PC-3 (cell line): Measurements from ENCODE around the gene CASP8. TPM values are rescaled to one million over a fixed set of nuclear protein-coding genes. Genes with fewer than 3 reads are reported as not detected.
A peak's percentile ranks its signal among the peaks of the same experiment; 100 is the strongest.
"Not testable (repeated sequence)": the region's sequence is repeated elsewhere in the genome, so short reads cannot be mapped to it uniquely, and the experiment has no call there.

ENCODE experiments used
- ATAC-seq: fragments of 200-7000 bp; cut with Tn5 transposase; 2 replicates; pipeline ENCODE4 v1.9.1; 2020; ENCODE audit warnings: mild to moderate bottlenecking, moderate library complexity
- BruUV-seq: library from RNA; stranded (reverse); fragments of 400-500 nt; replicated peaks from 2 replicates; lab custom pipeline; 2021; lab: Mats Ljungman, UMichigan
- CTCF ChIA-PET: fragments of 300-600 bp; sonication (Branson Sonifier 250); formaldehyde crosslinking; loops from one replicate; lab custom pipeline; 2022; ENCODE audit warnings: antibody characterized with exemption; lab: Charles Lee
- POLR2A ChIA-PET: fragments of 300-600 bp; sonication (Branson Sonifier 250); formaldehyde crosslinking; loops from one replicate; lab custom pipeline; 2022; ENCODE audit warnings: antibody characterized with exemption; ENCODE audit not compliant: unreplicated experiment; lab: Charles Lee
- DNase-seq: peaks from one replicate; pipeline ENCODE4 v3.0.0-alpha.2; 2015
- H2AFZ ChIP-seq: fragments of 300-600 bp; sonication (generic); 2 replicates; pipeline ENCODE4 v1.6.0; 2016; ENCODE audit warnings: antibody characterized with exemption, low read length
- H3F3A ChIP-seq: fragments of 300-600 bp; sonication (generic); one replicate; pipeline ENCODE4 v1.6.0; 2017; ENCODE audit warnings: antibody characterized with exemption, low read length, control low read depth, mild to moderate bottlenecking; ENCODE audit not compliant: unreplicated experiment
- H3K27ac ChIP-seq: fragments of 300-600 bp; sonication (generic); 2 replicates; pipeline ENCODE4 v1.5.1; 2016; ENCODE audit warnings: mild to moderate bottlenecking, low read length
- H3K27me3 ChIP-seq: fragments of 300-600 bp; sonication (generic); 2 replicates; pipeline ENCODE4 v1.6.1; 2016; ENCODE audit warnings: low read length, mixed read lengths
- H3K36me3 ChIP-seq: fragments of 300-600 bp; sonication (generic); 2 replicates; pipeline ENCODE4 v1.6.1; 2016; ENCODE audit warnings: low read depth, mixed run types, low read length, mixed read lengths
- H3K4me1 ChIP-seq: fragments of 300-600 bp; sonication (generic); 2 replicates; pipeline ENCODE4 v1.5.1; 2016; ENCODE audit warnings: low read length; ENCODE audit not compliant: insufficient read depth
- H3K4me2 ChIP-seq: fragments of 300-600 bp; sonication (generic); 2 replicates; pipeline ENCODE4 v1.6.0; 2016; ENCODE audit warnings: low read length
- H3K4me3 ChIP-seq: fragments of 300-600 bp; sonication (generic); 2 replicates; pipeline ENCODE4 v1.5.1; 2016; ENCODE audit warnings: mild to moderate bottlenecking, low read length, mixed read lengths
- H3K79me2 ChIP-seq: fragments of 300-600 bp; sonication (generic); 2 replicates; pipeline ENCODE4 v1.6.1; 2017; ENCODE audit warnings: low read length, mixed read lengths
- H3K9ac ChIP-seq: fragments of 300-600 bp; sonication (generic); 2 replicates; pipeline ENCODE4 v1.6.0; 2016; ENCODE audit warnings: mild to moderate bottlenecking, low read length
- H3K9me2 ChIP-seq: fragments of 300-600 bp; sonication (generic); replicated peaks from 2 replicates; pipeline ENCODE4 v1.6.1; 2016; ENCODE audit warnings: mixed run types, low read length, mixed read lengths
- H3K9me3 ChIP-seq: fragments of 300-600 bp; sonication (generic); 2 replicates; pipeline ENCODE4 v1.6.1; 2016; ENCODE audit warnings: low read length, mixed read lengths
- H4K20me1 ChIP-seq: fragments of 300-600 bp; sonication (generic); 2 replicates; pipeline ENCODE4 v1.6.1; 2016; ENCODE audit warnings: low read length, mixed read lengths
- CTCF ChIP-seq: fragments of 300-600 bp; sonication (generic); conservative IDR thresholded peaks from 2 replicates; pipeline ENCODE4 v1.5.1; 2017; ENCODE audit warnings: antibody characterized with exemption, low read depth, mild to moderate bottlenecking, low read length
- EZH2 ChIP-seq: fragments of 300-600 bp; sonication (generic); IDR thresholded peaks from one replicate; pipeline ENCODE4 v1.6.1; 2017; ENCODE audit warnings: antibody characterized with exemption, mild to moderate bottlenecking, low read length; ENCODE audit not compliant: unreplicated experiment
- EZH2phosphoT487 ChIP-seq: fragments of 300-600 bp; sonication (generic); IDR thresholded peaks from 2 replicates; pipeline ENCODE4 v1.6.1; 2018; ENCODE audit warnings: mild to moderate bottlenecking, antibody characterized with exemption, low read length, borderline replicate concordance
- intact Hi-C: fragments of 100-400 bp; cut with micrococcal nuclease; formaldehyde crosslinking; loops from 2 replicates; pipeline ENCODE4 v1.9.0; 2023
- total RNA-seq: library from RNA; depleted of rRNA; stranded (reverse); fragments of >200 nt; gene quantifications from 2 replicates; pipeline ENCODE4 v1.2.3, GENCODE V29; 2014

CASP8 gene
- total RNA-seq, 1 experiment from 2014 or later, result 29.4 TPM

GRCh38 chr2:201235860-201236811 is 24.2 kb upstream of the CASP8 start:
- Histone ChIP-seq H3K9me2 (no peaks in the 10 kb centered on the region), H3K79me2 (peaks cover 44% of the 10 kb centered on the region), H3K36me3 (peaks cover 6% of the 10 kb centered on the region; the same call in 1 of the 2 replicates), H3F3A (no peaks in the 10 kb centered on the region), H3K4me3 (peak overlapping the region; percentile 88), H3K4me2 (peak overlapping the region; percentile 91), H4K20me1 (peaks cover 14% of the 10 kb centered on the region; the same call in 1 of the 2 replicates), H3K4me1 (peaks cover 24% of the 10 kb centered on the region), H3K9ac (peak overlapping the region; percentile 5; the same call in 1 of the 2 replicates), H2AFZ (no peak overlapping the region), H3K9me3 (no peaks in the 10 kb centered on the region), H3K27ac (no peak overlapping the region), H3K27me3 (no peaks in the 10 kb centered on the region)
- BruUV-seq, result no TSS peak
- CTCF ChIA-PET, result interaction anchor here (1.0 kb wide), 1 partner anchor 128 kb away, joined by 5 read pairs; no protein-coding TSS in a partner anchor
- DNase-seq (peak; percentile 89), ATAC-seq (peak; percentile 16)
- intact Hi-C loops, result loop anchor here (1.0 to 10.0 kb wide), 5 partner anchors 22 to 409 kb away; partner anchors contain the start of genes STRADB, TMEM237 and TRAK2
- POLR2A ChIA-PET, result no interaction called here
- TF ChIP-seq EZH2, result no peak
- TF ChIP-seq CTCF, result peak; percentile 77

- DNase-seq (no peak), ATAC-seq (no peak)
- H3K27me3 ChIP-seq, result no peaks in the 10 kb centered on the region
- H3K4me3 ChIP-seq, result no peak overlapping the region
- no peaks in the 10 kb centered on the region for H3K9me3 ChIP-seq
- ChIA-PET POLR2A (no interaction called here), CTCF (interaction anchor here (0.7 to 1.0 kb wide), 2 partner anchors 126 to 382 kb away, joined by 5 read pairs; no protein-coding TSS in a partner anchor)
- H3K9ac ChIP-seq, result no peak overlapping the region
- peaks cover 44% of the 10 kb centered on the region for H3K79me2 ChIP-seq
- H3K27ac ChIP-seq, result no peak overlapping the region
- no peak for TF ChIP-seq EZH2
- TF ChIP-seq CTCF, result no peak
- TF ChIP-seq EZH2phosphoT487, result no peak
- intact Hi-C loops, result loop anchor here (10.0 kb wide), 1 partner anchor 407 kb away; the partner anchor contains the start of gene TMEM237
- H3K9me2 ChIP-seq, result no peaks in the 10 kb centered on the region
- peaks cover 14% of the 10 kb centered on the region; the same call in 1 of the 2 replicates for H4K20me1 ChIP-seq
- H3F3A ChIP-seq, result no peaks in the 10 kb centered on the region
- no peak overlapping the region for H2AFZ ChIP-seq
- peaks cover 6% of the 10 kb centered on the region; the same call in 1 of the 2 replicates for H3K36me3 ChIP-seq
- peaks cover 15% of the 10 kb centered on the region for H3K4me1 ChIP-seq
- no TSS peak for BruUV-seq
- H3K4me2 ChIP-seq, result no peak overlapping the region
These were observed 22.7 kb upstream of the CASP8 start for GRCh38 chr2:201237486-201238123.

- peaks cover 14% of the 10 kb centered on the region; the same call in 1 of the 2 replicates for H4K20me1 ChIP-seq
- H3K4me1 ChIP-seq, result peaks cover 10% of the 10 kb centered on the region; the same call in 1 of the 2 replicates
- H3K9me3 ChIP-seq, POLR2A ChIA-PET, BruUV-seq, ATAC-seq, H3K27ac ChIP-seq, H2AFZ ChIP-seq, DNase-seq, H3K9ac ChIP-seq, H3K9me2 ChIP-seq, H3K4me3 ChIP-seq, H3F3A ChIP-seq, H3K4me2 ChIP-seq, H3K36me3 ChIP-seq, CTCF ChIA-PET, H3K27me3 ChIP-seq: not testable (repeated sequence)
- intact Hi-C loops, result loop anchor here (10.0 kb wide), 1 partner anchor 405 kb away; the partner anchor contains the start of gene TMEM237
- H3K79me2 ChIP-seq, result peaks cover 34% of the 10 kb centered on the region
These were observed 21.0 kb upstream of the CASP8 start for GRCh38 chr2:201239167-201239935.
